Measurements from ENCODE around the gene LRRC2.

- TF ChIP-seq TAF1 (IDR thresholded peaks at IDR 0.05; ENCODE audit: control insufficient read depth, extremely low read depth, insufficient read depth, low read length, severe bottlenecking) (no peak), ZNF699 (CRISPR knock-in tag; IDR thresholded peaks at IDR 0.05; ENCODE audit: insufficient replicate concordance) (no peak), NR4A1 (CRISPR knock-in tag; IDR thresholded peaks at IDR 0.05) (no peak), NR4A1 (tag; IDR thresholded peaks at IDR 0.05) (no peak), XRCC5 (IDR thresholded peaks at IDR 0.05; ENCODE audit: low read depth, low read length) (no peak), HDAC8 (tag; IDR thresholded peaks at IDR 0.05) (no peak), GATA2 (CRISPR knock-in tag; IDR thresholded peaks at IDR 0.05) (no peak), CAMTA2 (CRISPR knock-in tag; conservative IDR thresholded peaks at IDR 0.05) (no peak), RHOXF2B (CRISPR knock-in tag; conservative IDR thresholded peaks at IDR 0.05) (no peak), RFX5 (IDR thresholded peaks at IDR 0.05; ENCODE audit: low read depth, low read length) (no peak), CTCF (IDR thresholded peaks at IDR 0.05 in 2 of 3, conservative IDR thresholded peaks at IDR 0.05 in 1 of 3; ENCODE audit: insufficient read depth in 2 of 3, low read depth in 1 of 3, low read length in 3 of 3) (no peak), GABPA (tag; conservative IDR thresholded peaks at IDR 0.05; ENCODE audit: low read depth) (no peak), BRD9 (IDR thresholded peaks at IDR 0.05; ENCODE audit: low read depth, partially characterized antibody) (no peak)
- TF ChIP-seq, protein P1, sequence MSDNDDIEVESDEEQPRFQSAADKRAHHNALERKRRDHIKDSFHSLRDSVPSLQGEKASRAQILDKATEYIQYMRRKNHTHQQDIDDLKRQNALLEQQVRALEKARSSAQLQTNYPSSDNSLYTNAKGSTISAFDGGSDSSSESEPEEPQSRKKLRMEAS (CRISPR knock-in tag; IDR thresholded peaks at IDR 0.05) = no peak
- TF ChIP-seq, protein P2, sequence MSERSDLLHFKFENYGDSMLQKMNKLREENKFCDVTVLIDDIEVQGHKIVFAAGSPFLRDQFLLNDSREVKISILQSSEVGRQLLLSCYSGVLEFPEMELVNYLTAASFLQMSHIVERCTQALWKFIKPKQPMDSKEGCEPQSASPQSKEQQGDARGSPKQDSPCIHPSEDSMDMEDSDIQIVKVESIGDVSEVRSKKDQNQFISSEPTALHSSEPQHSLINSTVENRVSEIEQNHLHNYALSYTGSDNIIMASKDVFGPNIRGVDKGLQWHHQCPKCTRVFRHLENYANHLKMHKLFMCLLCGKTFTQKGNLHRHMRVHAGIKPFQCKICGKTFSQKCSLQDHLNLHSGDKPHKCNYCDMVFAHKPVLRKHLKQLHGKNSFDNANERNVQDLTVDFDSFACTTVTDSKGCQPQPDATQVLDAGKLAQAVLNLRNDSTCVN (CRISPR knock-in tag; IDR thresholded peaks at IDR 0.05) = no peak
Measured at GRCh38 chr3:46603446-46604046, 37.4 kb upstream of the LRRC2 start.
